Psoas muscle (tissue), 8 donors: ENCODE data around the gene DCTPP1. TPM values are rescaled to one million over a fixed set of nuclear protein-coding genes. Genes with fewer than 3 reads are reported as not detected.

Experiments used
- ATAC-seq, 4 donors: fragments of 200-7000 bp; cut with Tn5 transposase; one replicate each; pipeline ENCODE4 v1.9.1; 2020; ENCODE audit warnings: moderate library complexity in 3 of 4, mild to moderate bottlenecking in 2 of 4
- DNase-seq, 2 donors: peaks; one replicate each; pipeline ENCODE4 v3.0.0-alpha.2; 2020
- H3K27ac ChIP-seq: fragments of 200-600 bp; one replicate; pipeline ENCODE4 v1.8.0; 2022
- H3K27me3 ChIP-seq, 3 donors: fragments of 200-600 bp in 1 of 3; one replicate each; pipeline versions ENCODE4 v1.6.1 to v1.8.0; 2013 to 2022; ENCODE audit warnings: low read length in 2 of 3, mild to moderate bottlenecking in 2 of 3, moderate library complexity in 1 of 3; ENCODE audit not compliant: insufficient read depth in 3 of 3
- H3K36me3 ChIP-seq, 2 donors: fragments of 200-600 bp in 1 of 2; one replicate each; pipeline versions ENCODE4 v1.6.1 to v1.8.0; 2013 to 2022; ENCODE audit warnings: low read depth in 1 of 2, mild to moderate bottlenecking in 1 of 2, moderate library complexity in 1 of 2; ENCODE audit not compliant: insufficient read depth in 1 of 2
- H3K4me1 ChIP-seq: fragments of 200-600 bp; one replicate; pipeline ENCODE4 v1.8.0; 2022
- H3K4me3 ChIP-seq: fragments of 200-600 bp; one replicate; pipeline ENCODE4 v1.8.0; 2022; ENCODE audit warnings: mild to moderate bottlenecking
- H3K9me3 ChIP-seq: fragments of 200-600 bp; one replicate; pipeline ENCODE4 v1.8.0; 2022
- CTCF ChIP-seq: fragments of 200-600 bp; IDR thresholded peaks from one replicate; pipeline ENCODE4 v1.8.0; 2022; ENCODE audit warnings: antibody characterized with exemption
- WGBS, 3 donors: extraction: QIAGEN DNeasy Blood & Tissue Kit; methylation state at CpG; one replicate each; pipeline versions ENCODE4 v1.1.6 to v1.1.7; 2013; 5-methylcytosine and 5-hydroxymethylcytosine counted together
- intact Hi-C, 2 donors: fragments of 100-400 bp; cut with DNase I; formaldehyde crosslinking; loops; one replicate each; pipeline versions ENCODE4 v1.11.0 to v1.14.2; 2022
- polyA plus RNA-seq, 3 donors: library from polyadenylated mRNA; stranded (reverse); fragments of 200-250 nt; gene quantifications; one replicate each; pipeline ENCODE4 v1.2.3, GENCODE V29; 2013
- total RNA-seq, 4 donors: library from RNA; stranded (reverse); fragmentation: NEBNext Ultra II Directional in 2 of 4; extraction: Animal tissue kit (Norgen Biotek cat#: 25700) in 2 of 4; gene quantifications; one replicate each; pipeline versions ENCODE4 v1.2.1 to v1.2.4, GENCODE V29; 2021 to 2023
- donor health status: healthy with polysubstance abuse.
- donor health status: DM: no; HTN: no; CAD: no; lungs with moderate emphysema.
- donor health status: Bipolar disorder and iron deficiency.
- donor health status: healthy.
- donor health status: DM: yes; HTN: yes; CAD: no.
- donor health status: DM: no; HTN: no; CAD: no.
- donor health status: DM: no; HTN: no; CAD: no.
- donor health status: DM: yes; HTN: yes; CAD: no.

Gene DCTPP1
- total and polyA plus RNA-seq, 7 donors: 23.3 to 84.2 (median 42.2) TPM

GRCh38 chr16:30428055-30428454, 1.8 kb downstream of the DCTPP1 start:
- intact Hi-C loops: no loop called here
- ATAC-seq (no peak), DNase-seq (no peak)
- H3K4me3 ChIP-seq: no peak overlapping the region
- TF ChIP-seq CTCF: no peak
- 91 to 96% (median 93%) methylated on average over 4 of the region's 4 CpGs for WGBS, 3 donors
- no peaks in the 10 kb centered on the region for H3K27me3 ChIP-seq
- H3K36me3 ChIP-seq: peaks cover 4 to 36% of the 10 kb centered on the region in 2 donors
- H3K27ac ChIP-seq: no peak overlapping the region
- H3K9me3 ChIP-seq: no peaks in the 10 kb centered on the region
- peaks cover 18% of the 10 kb centered on the region for H3K4me1 ChIP-seq

- ATAC-seq (no peak), DNase-seq (no peak)
- intact Hi-C loops: no loop called here
- H3K4me1 ChIP-seq: no peaks in the 10 kb centered on the region
- H3K27me3 ChIP-seq: no peaks in the 10 kb centered on the region
- no peak overlapping the region for H3K27ac ChIP-seq
- no peak overlapping the region for H3K4me3 ChIP-seq
- peaks cover 7 to 37% of the 10 kb centered on the region in 2 donors for H3K36me3 ChIP-seq
- WGBS, 3 donors: 72 to 77% (median 74%) methylated on average over 5 of the region's 5 CpGs
- TF ChIP-seq CTCF: no peak
- no peaks in the 10 kb centered on the region for H3K9me3 ChIP-seq
Observed at GRCh38 chr16:30421010-30421409, 8.8 kb downstream of the DCTPP1 start.

GRCh38 chr16:30418350-30419181, 11.3 kb downstream of the DCTPP1 start:
- intact Hi-C loops: no loop called here
- WGBS, 3 donors: 61 to 66% (median 62%) methylated on average over 30 to 31 of the region's 31 CpGs
- TF ChIP-seq CTCF: no peak

GRCh38 chr16:30417529-30418349, 12.1 kb downstream of the DCTPP1 start:
- DNase-seq (peak; percentile 88 to 94), ATAC-seq (peak; percentile 92 to 94 (median 93))
- no peaks in the 10 kb centered on the region for H3K27me3 ChIP-seq
- peak overlapping the region; percentile 72 for H3K4me3 ChIP-seq
- H3K9me3 ChIP-seq: no peaks in the 10 kb centered on the region
- peaks cover 5 to 34% of the 10 kb centered on the region in 2 donors for H3K36me3 ChIP-seq
- H3K4me1 ChIP-seq: no peaks in the 10 kb centered on the region
- TF ChIP-seq CTCF: peak; percentile 31
- intact Hi-C loops: no loop called here
- peak overlapping the region; percentile 82 for H3K27ac ChIP-seq
- WGBS, 3 donors: 1 to 2% (median 1%) methylated on average over 107 to 140 of the region's 140 CpGs

More at GRCh38 chr16:30418350-30419181, 11.3 kb downstream of the DCTPP1 start:
- no peaks in the 10 kb centered on the region for H3K4me1 ChIP-seq
- ATAC-seq (no peak), DNase-seq (no peak)
- peaks cover 3 to 34% of the 10 kb centered on the region in 2 donors for H3K36me3 ChIP-seq
- peak overlapping the region; percentile 72 for H3K4me3 ChIP-seq
- H3K27me3 ChIP-seq: no peaks in the 10 kb centered on the region
- H3K27ac ChIP-seq: peak overlapping the region; percentile 82
- H3K9me3 ChIP-seq: no peaks in the 10 kb centered on the region
